Measurements from ENCODE around the gene AGL. TPM values are rescaled to one million over a fixed set of nuclear protein-coding genes. Genes with fewer than 3 reads are reported as not detected.
"Not testable (repeated sequence)": the region's sequence is repeated elsewhere in the genome, so short reads cannot be mapped to it uniquely, and the experiment has no call there.

Gene AGL
- total and polyA plus RNA-seq, 2 of the 8 experiments (the other 6 are each of a cell fraction or from before 2014, with no cell fraction given): 2.7 to 19.2 TPM

DNA sequence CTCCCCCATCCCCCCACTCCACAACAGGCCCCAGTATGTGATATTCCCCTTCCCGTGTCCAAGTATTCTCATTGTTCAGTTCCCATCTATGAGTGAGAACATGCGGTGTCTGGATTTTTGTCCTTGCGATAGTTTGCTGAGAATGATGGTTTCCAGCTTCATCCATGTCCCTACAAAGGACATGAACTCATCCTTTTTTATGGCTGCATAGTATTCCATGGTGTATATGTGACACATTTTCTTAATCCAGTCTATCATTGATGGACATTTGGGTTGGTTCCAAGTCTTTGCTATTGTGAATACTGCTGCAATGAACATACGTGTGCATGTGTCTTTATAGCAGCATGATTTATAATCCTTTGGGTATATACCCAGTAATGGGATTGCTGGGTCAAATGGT is 53.1 kb downstream of the AGL start:
- H4K5ac ChIP-seq (ENCODE audit: insufficient read length, low read depth, low read length); H2BK5ac ChIP-seq (ENCODE audit: low read depth, low read length); H3K27ac ChIP-seq (ENCODE audit: low read depth, low read length); H2BK120ac ChIP-seq (replicated peaks; ENCODE audit: low read depth, low read length); FAIRE-seq; H2BK15ac ChIP-seq (ENCODE audit: low read length); H2BK12ac ChIP-seq (ENCODE audit: low read depth, low read length); POLR2A ChIA-PET (ENCODE audit: partially characterized antibody); H2BK20ac ChIP-seq (ENCODE audit: low read length); H3K79me1 ChIP-seq (ENCODE audit: low read depth, low read length); H4K91ac ChIP-seq (replicated peaks; ENCODE audit: insufficient read length, low read length); H3K4me2 ChIP-seq (ENCODE audit: insufficient read depth in 1 of 2, low read depth in 2 of 2, low read length in 2 of 2); H3K14ac ChIP-seq (ENCODE audit: insufficient read length); DNase-seq (ENCODE audit: low read depth in 1 of 2, low spot score in 2 of 2); H2AFZ ChIP-seq (ENCODE audit: low read length); H2AK5ac ChIP-seq (ENCODE audit: low read depth, low read length); H3K9ac ChIP-seq (replicated peaks in 1 of 4; ENCODE audit: extremely low read depth in 1 of 4, low read depth in 3 of 4, low read length in 3 of 4); H3K23me2 ChIP-seq (ENCODE audit: low read depth, low read length); H3K27me3 ChIP-seq (replicated peaks in 1 of 4; ENCODE audit: control insufficient read depth in 3 of 4, extremely low read depth in 1 of 4, insufficient read depth in 3 of 4, low read length in 3 of 4); H3K18ac ChIP-seq (ENCODE audit: extremely low read depth, low read length); H3K36me3 ChIP-seq (ENCODE audit: control insufficient read depth in 2 of 4, insufficient read depth in 4 of 4, low read length in 3 of 4); H3K56ac ChIP-seq (replicated peaks; ENCODE audit: insufficient read length, low read depth, low read length); H3K23ac ChIP-seq (ENCODE audit: insufficient read length); H3K4me1 ChIP-seq (replicated peaks in 1 of 4; ENCODE audit: control insufficient read depth in 3 of 4, insufficient read depth in 4 of 4, low read length in 3 of 4); H3K9me3 ChIP-seq (ENCODE audit: insufficient read depth in 2 of 2, low read depth in 1 of 2, low read length in 1 of 2); H3K4ac ChIP-seq (replicated peaks; ENCODE audit: insufficient read length, low read depth, low read length); H3K79me2 ChIP-seq (ENCODE audit: control insufficient read depth in 1 of 2, insufficient read depth in 2 of 2, low read length in 2 of 2); H4K20me1 ChIP-seq (replicated peaks in 1 of 2; ENCODE audit: control insufficient read depth in 1 of 2, insufficient read depth in 2 of 2, low read length in 2 of 2); H3K4me3 ChIP-seq (ENCODE audit: extremely low read depth in 1 of 4, insufficient read depth in 2 of 4, low read depth in 3 of 4, low read length in 4 of 4); H4K8ac ChIP-seq (ENCODE audit: extremely low read depth, insufficient read depth, low read length): not testable (repeated sequence)
- 95% methylated on average over 4 of the region's 4 CpGs; no CpG with 5 or more reads in 1 of the 2 experiments for WGBS, 2 experiments (ENCODE audit: extremely low coverage in 1 of 2, insufficient coverage in 1 of 2, insufficient read length in 1 of 2, insufficient replicate concordance in 2 of 2, low coverage in 1 of 2, low lambda C conversion rate in 2 of 2, missing lambda C conversion rate in 1 of 2)
- CTCF ChIA-PET (ENCODE audit: partially characterized antibody): interaction anchor here (1.2 kb wide), 1 partner anchor 54 kb away, joined by 3 read pairs; no protein-coding TSS in a partner anchor
